CD14-positive monocyte (primary cell): Measurements from ENCODE around the gene ALKBH4. TPM values are rescaled to one million over a fixed set of nuclear protein-coding genes. Genes with fewer than 3 reads are reported as not detected.
A peak's percentile ranks its signal among the peaks of the same experiment; 100 is the strongest.

Experiments used
- DNase-seq, 3 donors: peaks; one replicate each; pipeline ENCODE4 v3.0.0-alpha.2; 2011 to 2022
- H2AFZ ChIP-seq: 2 replicates; pipeline ENCODE4 v1.6.0; 2012; ENCODE audit warnings: mild to moderate bottlenecking, low read depth, low read length, inconsistent platforms; ENCODE audit not compliant: insufficient read depth, poor library complexity, severe bottlenecking
- H3K27ac ChIP-seq, 2 donors: 1 replicate in 1 of 2; 2 replicates in 1 of 2; pipeline ENCODE4 v1.5.1; 2012 to 2013; ENCODE audit warnings: low read length in 2 of 2, control low read depth in 1 of 2, inconsistent platforms in 1 of 2, low read depth in 1 of 2, mild to moderate bottlenecking in 1 of 2
- H3K27me3 ChIP-seq, 2 donors: one replicate each; pipeline versions ENCODE4 v1.6.0 to v1.6.1; 2011 to 2013; ENCODE audit warnings: low read length in 2 of 2; ENCODE audit not compliant: control insufficient read depth in 2 of 2, insufficient read depth in 2 of 2
- H3K36me3 ChIP-seq, 2 donors: replicated peaks in 1 of 2; 1 replicate in 1 of 2; 2 replicates in 1 of 2; pipeline versions ENCODE4 v1.5.1 to v1.6.1; 2012 to 2013; ENCODE audit warnings: low read length in 2 of 2, control low read depth in 1 of 2, inconsistent platforms in 1 of 2, mild to moderate bottlenecking in 1 of 2; ENCODE audit not compliant: insufficient read depth in 2 of 2, control insufficient read depth in 1 of 2
- H3K4me1 ChIP-seq, 2 donors: 1 replicate in 1 of 2; 2 replicates in 1 of 2; pipeline versions ENCODE4 v1.5.1 to v1.6.1; 2012 to 2013; ENCODE audit warnings: low read length in 2 of 2, control low read depth in 1 of 2, inconsistent platforms in 1 of 2, mild to moderate bottlenecking in 1 of 2, moderate library complexity in 1 of 2; ENCODE audit not compliant: insufficient read depth in 2 of 2, control insufficient read depth in 1 of 2
- H3K4me2 ChIP-seq: replicated peaks from 2 replicates; pipeline ENCODE3; 2012; ENCODE audit warnings: low read length, moderate library complexity, mild to moderate bottlenecking; ENCODE audit not compliant: poor library complexity, severe bottlenecking; ENCODE audit errors: extremely low read depth
- H3K4me3 ChIP-seq, 3 experiments: fragments of 200-600 bp in 1 of 3; sonication (generic) in 1 of 3; replicated peaks in 1 of 3; 1 replicate in 2 of 3; 2 replicates in 1 of 3; pipeline ENCODE4 v1.5.1; 2011 to 2013; ENCODE audit warnings: low read length in 3 of 3, mild to moderate bottlenecking in 3 of 3, control low read depth in 2 of 3, low read depth in 2 of 3, inconsistent platforms in 1 of 3, moderate library complexity in 1 of 3
- H3K79me2 ChIP-seq: 2 replicates; pipeline ENCODE4 v1.6.0; 2012; ENCODE audit warnings: mild to moderate bottlenecking, control low read depth, inconsistent platforms, low read length, moderate library complexity; ENCODE audit not compliant: insufficient read depth
- H3K9ac ChIP-seq: 2 replicates; pipeline ENCODE4 v1.6.0; 2017; ENCODE audit warnings: low read length, mild to moderate bottlenecking; ENCODE audit not compliant: insufficient read depth, poor library complexity, severe bottlenecking
- H3K9me3 ChIP-seq, 2 donors: replicated peaks in 1 of 2; 1 replicate in 1 of 2; 2 replicates in 1 of 2; pipeline versions ENCODE4 v1.5.1 to v1.6.1; 2012 to 2013; ENCODE audit warnings: low read length in 2 of 2, control low read depth in 1 of 2; ENCODE audit not compliant: control insufficient read depth in 1 of 2, insufficient read depth in 1 of 2
- H4K20me1 ChIP-seq: 2 replicates; pipeline ENCODE4 v1.6.0; 2012; ENCODE audit warnings: mild to moderate bottlenecking, low read length, control low read depth, moderate library complexity; ENCODE audit not compliant: insufficient read depth
- H3K27ac Mint-ChIP-seq, 7 donors: one replicate each; pipeline ENCODE4 v1.8.0; 2020; ENCODE audit warnings: mild to moderate bottlenecking in 7 of 7, mixed read lengths in 7 of 7, moderate library complexity in 6 of 7, inconsistent platforms in 2 of 7
- H3K27me3 Mint-ChIP-seq, 3 donors: one replicate each; pipeline ENCODE4 v1.8.0; 2021 to 2022; ENCODE audit warnings: low read depth in 3 of 3, mild to moderate bottlenecking in 3 of 3, mixed read lengths in 3 of 3, moderate library complexity in 3 of 3, inconsistent platforms in 1 of 3
- H3K36me3 Mint-ChIP-seq, 2 donors: one replicate each; pipeline ENCODE4 v1.8.0; 2020; ENCODE audit warnings: mixed read lengths in 2 of 2, inconsistent platforms in 1 of 2, mild to moderate bottlenecking in 1 of 2
- H3K4me1 Mint-ChIP-seq: one replicate; pipeline ENCODE4 v1.8.0; 2020; ENCODE audit warnings: mild to moderate bottlenecking, mixed read lengths
- H3K4me3 Mint-ChIP-seq, 2 donors: one replicate each; pipeline ENCODE4 v1.8.0; 2020; ENCODE audit warnings: mild to moderate bottlenecking in 2 of 2, mixed read lengths in 2 of 2, moderate library complexity in 1 of 2
- H3K9me3 Mint-ChIP-seq, 7 donors: one replicate each; pipeline ENCODE4 v1.8.0; 2020 to 2022; ENCODE audit warnings: mixed read lengths in 7 of 7, mild to moderate bottlenecking in 6 of 7, moderate library complexity in 6 of 7, inconsistent platforms in 2 of 7
- WGBS: methylation state at CpG from one replicate; pipeline ENCODE4 v1.1.5; 2013; ENCODE audit warnings: missing lambda C conversion rate; ENCODE audit not compliant: insufficient coverage; 5-methylcytosine and 5-hydroxymethylcytosine counted together
- intact Hi-C, 2 donors: fragments of 100-400 bp; cut with micrococcal nuclease; formaldehyde crosslinking; loops; one replicate each; pipeline versions ENCODE4 v1.15.0 to v1.15.1; 2023
- polyA plus RNA-seq, 3 donors: library from polyadenylated mRNA; depleted of rRNA in 1 of 3; unstranded in 2 of 3; stranded (reverse) in 1 of 3; fragments of 300-500 nt in 2 of 3; fragments of >200 nt in 1 of 3; fragmentation: Illumina TruSeq in 2 of 3; gene quantifications; 1 replicate in 2 of 3; 2 replicates in 1 of 3; pipeline ENCODE4 v1.2.3, GENCODE V29; 2012 to 2021
- TF ChIP-seq, protein P1 (sequence below): fragments of 200-600 bp; IDR thresholded peaks from one replicate; pipeline ENCODE4 v1.8.0; 2022; ENCODE audit warnings: antibody characterized with exemption, mild to moderate bottlenecking

Gene ALKBH4
- polyA plus RNA-seq, 3 donors: 2.9 to 11.8 (median 9.7) TPM

DNA sequence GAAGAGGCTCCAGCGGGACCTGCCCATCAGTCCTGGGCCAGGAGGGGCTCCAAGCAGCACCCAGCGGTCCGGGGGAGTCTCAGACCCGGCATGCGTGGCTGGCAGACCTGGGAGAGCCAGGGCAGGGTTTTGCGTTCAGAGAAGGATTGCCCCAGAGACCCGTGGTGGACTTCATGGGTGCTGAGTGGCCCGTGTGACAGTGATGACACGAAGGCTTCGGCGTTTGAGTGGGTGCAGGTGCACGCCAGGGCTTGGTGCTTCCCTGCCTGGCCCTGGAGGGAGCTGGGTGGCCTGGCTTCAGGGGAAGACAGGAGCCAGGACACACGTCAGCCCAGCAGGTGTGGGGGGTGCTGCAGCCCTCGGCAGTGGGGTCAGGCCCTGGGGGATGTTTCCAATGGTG, 17.4 kb downstream of the ALKBH4 start:
- Mint-ChIP-seq H3K27ac (peak overlapping the region in 2 of 7 donors; percentile 41 to 46), H3K27me3 (peaks cover 0 to 1% (median 1%) of the 10 kb centered on the region in 3 donors), H3K4me3 (no peak overlapping the region), H3K4me1 (peaks cover 4% of the 10 kb centered on the region), H3K36me3 (peaks cover 25 to 41% of the 10 kb centered on the region in 2 donors), H3K9me3 (peaks cover 0 to 3% (median 0%) of the 10 kb centered on the region in 7 donors)
- Histone ChIP-seq H3K27ac (no peak overlapping the region), H4K20me1 (peaks cover 16% of the 10 kb centered on the region), H3K36me3 (peaks cover 27 to 37% of the 10 kb centered on the region in 2 donors), H3K4me1 (peaks cover 0 to 3% of the 10 kb centered on the region in 2 donors), H3K27me3 (no peaks in the 10 kb centered on the region), H3K79me2 (no peaks in the 10 kb centered on the region), H2AFZ (no peak overlapping the region), H3K4me3 (no peak overlapping the region), H3K9ac (no peak overlapping the region), H3K4me2 (no peak overlapping the region), H3K9me3 (no peaks in the 10 kb centered on the region)
- 93% methylated on average over 14 of the region's 14 CpGs for WGBS
- DNase-seq: no peak
- TF ChIP-seq, protein P1, sequence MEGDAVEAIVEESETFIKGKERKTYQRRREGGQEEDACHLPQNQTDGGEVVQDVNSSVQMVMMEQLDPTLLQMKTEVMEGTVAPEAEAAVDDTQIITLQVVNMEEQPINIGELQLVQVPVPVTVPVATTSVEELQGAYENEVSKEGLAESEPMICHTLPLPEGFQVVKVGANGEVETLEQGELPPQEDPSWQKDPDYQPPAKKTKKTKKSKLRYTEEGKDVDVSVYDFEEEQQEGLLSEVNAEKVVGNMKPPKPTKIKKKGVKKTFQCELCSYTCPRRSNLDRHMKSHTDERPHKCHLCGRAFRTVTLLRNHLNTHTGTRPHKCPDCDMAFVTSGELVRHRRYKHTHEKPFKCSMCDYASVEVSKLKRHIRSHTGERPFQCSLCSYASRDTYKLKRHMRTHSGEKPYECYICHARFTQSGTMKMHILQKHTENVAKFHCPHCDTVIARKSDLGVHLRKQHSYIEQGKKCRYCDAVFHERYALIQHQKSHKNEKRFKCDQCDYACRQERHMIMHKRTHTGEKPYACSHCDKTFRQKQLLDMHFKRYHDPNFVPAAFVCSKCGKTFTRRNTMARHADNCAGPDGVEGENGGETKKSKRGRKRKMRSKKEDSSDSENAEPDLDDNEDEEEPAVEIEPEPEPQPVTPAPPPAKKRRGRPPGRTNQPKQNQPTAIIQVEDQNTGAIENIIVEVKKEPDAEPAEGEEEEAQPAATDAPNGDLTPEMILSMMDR: no peak
- intact Hi-C loops: loop anchor here in 1 of 2 donors (5.0 kb wide), 1 partner anchor 35 kb away; no protein-coding TSS in a partner anchor

DNA sequence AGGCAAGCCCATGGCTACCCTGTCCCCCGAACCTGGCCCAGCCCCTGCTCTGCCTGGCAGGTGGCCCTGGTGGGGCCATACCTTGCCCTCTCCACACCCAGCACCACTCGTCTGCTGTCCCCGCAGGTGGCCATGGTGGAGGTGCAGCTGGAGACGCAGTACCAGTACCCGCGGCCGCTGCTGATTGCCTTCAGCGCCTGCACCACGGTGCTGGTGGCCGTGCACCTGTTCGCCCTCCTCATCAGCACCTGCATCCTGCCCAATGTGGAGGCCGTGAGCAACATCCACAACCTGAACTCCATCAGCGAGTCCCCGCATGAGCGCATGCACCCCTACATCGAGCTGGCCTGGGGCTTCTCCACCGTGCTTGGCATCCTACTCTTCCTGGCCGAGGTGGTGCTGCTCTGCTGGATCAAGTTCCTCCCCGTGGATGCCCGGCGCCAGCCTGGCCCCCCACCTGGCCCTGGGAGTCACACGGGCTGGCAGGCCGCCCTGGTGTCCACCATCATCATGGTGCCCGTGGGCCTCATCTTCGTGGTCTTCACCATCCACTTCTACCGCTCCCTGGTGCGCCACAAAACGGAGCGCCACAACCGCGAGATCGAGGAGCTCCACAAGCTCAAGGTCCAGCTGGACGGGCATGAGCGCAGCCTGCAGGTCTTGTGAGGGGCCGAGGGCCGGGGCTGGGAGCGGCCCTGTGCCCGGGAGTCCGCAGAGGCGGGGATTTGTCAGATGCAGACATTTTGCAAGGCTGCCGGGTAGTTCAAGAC, 18.1 kb downstream of the ALKBH4 start:
- Mint-ChIP-seq H3K27me3 (peaks cover 0 to 1% (median 1%) of the 10 kb centered on the region in 3 donors), H3K4me3 (no peak overlapping the region), H3K9me3 (peaks cover 0 to 3% (median 0%) of the 10 kb centered on the region in 7 donors), H3K4me1 (peaks cover 4% of the 10 kb centered on the region), H3K27ac (peak overlapping the region in 1 of 7 donors; percentile 30), H3K36me3 (peaks cover 32 to 49% of the 10 kb centered on the region in 2 donors)
- Histone ChIP-seq H3K9me3 (no peaks in the 10 kb centered on the region), H3K4me1 (peaks cover 0 to 3% of the 10 kb centered on the region in 2 donors), H4K20me1 (peaks cover 16% of the 10 kb centered on the region), H3K27me3 (no peaks in the 10 kb centered on the region), H3K79me2 (no peaks in the 10 kb centered on the region), H3K9ac (no peak overlapping the region), H3K27ac (no peak overlapping the region), H2AFZ (no peak overlapping the region), H3K4me2 (no peak overlapping the region), H3K36me3 (peaks cover 27 to 44% of the 10 kb centered on the region in 2 donors), H3K4me3 (no peak overlapping the region)
- no peak for DNase-seq
- 97% methylated on average over 40 of the region's 41 CpGs for WGBS
- TF ChIP-seq, protein P1: no peak
- intact Hi-C loops: loop anchor here in 1 of 2 donors (5.0 kb wide), 1 partner anchor 34 kb away; no protein-coding TSS in a partner anchor
